Prostate gland (tissue), 2 donors: ENCODE measurements around the gene SIX5.

Source experiments
- POLR2A ChIP-seq: fragments of 450-650 bp; IDR thresholded peaks from one replicate; pipeline ENCODE4 v1.6.1; 2016; ENCODE audit warnings: antibody characterized with exemption, mild to moderate bottlenecking
- TF ChIP-seq, protein P1 (sequence below), 4 experiments: fragments of 200-600 bp in 2 of 4; fragments of 450-650 bp in 2 of 4; sonication (generic) in 2 of 4; IDR thresholded peaks; 1 replicate in 3 of 4; 2 replicates in 1 of 4; pipeline ENCODE4 v1.5.1; 2016 to 2019; ENCODE audit warnings: antibody characterized with exemption in 4 of 4, mild to moderate bottlenecking in 2 of 4, moderate library complexity in 2 of 4

DNA sequence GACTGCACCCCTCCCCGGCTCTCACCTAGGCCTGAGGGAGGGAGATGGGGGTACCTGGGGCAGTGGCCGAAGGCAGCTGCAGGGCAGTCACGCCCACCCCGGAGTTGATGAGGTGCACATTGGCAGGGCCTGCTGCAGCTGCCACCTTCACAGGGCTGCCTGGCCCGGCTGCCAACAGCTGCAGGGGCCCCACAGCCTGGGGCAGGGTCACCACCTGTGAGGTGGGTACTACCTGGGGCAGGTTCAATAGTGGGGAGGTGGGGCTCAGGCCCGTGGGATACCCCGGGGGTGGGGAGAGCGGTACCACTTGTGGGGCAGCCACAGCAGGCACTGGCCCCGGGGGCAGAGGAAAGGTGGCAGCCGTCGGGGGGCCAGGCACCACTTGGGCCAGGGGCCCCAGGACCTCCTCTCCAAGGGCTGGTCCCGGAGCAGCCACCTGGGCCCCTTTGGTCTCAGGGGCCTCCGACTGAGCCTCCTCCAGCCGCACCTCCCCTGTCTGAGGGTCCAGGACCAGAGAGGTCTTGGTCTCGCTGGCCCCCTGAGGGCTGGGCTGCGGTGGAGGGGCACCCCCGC is 2.7 kb downstream of the SIX5 start:
- TF ChIP-seq POLR2A = no peak
- TF ChIP-seq, protein P1, sequence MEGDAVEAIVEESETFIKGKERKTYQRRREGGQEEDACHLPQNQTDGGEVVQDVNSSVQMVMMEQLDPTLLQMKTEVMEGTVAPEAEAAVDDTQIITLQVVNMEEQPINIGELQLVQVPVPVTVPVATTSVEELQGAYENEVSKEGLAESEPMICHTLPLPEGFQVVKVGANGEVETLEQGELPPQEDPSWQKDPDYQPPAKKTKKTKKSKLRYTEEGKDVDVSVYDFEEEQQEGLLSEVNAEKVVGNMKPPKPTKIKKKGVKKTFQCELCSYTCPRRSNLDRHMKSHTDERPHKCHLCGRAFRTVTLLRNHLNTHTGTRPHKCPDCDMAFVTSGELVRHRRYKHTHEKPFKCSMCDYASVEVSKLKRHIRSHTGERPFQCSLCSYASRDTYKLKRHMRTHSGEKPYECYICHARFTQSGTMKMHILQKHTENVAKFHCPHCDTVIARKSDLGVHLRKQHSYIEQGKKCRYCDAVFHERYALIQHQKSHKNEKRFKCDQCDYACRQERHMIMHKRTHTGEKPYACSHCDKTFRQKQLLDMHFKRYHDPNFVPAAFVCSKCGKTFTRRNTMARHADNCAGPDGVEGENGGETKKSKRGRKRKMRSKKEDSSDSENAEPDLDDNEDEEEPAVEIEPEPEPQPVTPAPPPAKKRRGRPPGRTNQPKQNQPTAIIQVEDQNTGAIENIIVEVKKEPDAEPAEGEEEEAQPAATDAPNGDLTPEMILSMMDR (IDR thresholded peaks at IDR 0.05) = no peak
